Tibial nerve (tissue), 4 donors: ENCODE data around the gene ARHGEF26.

Experiments used
- CTCF ChIP-seq, 5 experiments: fragments of 200-600 bp in 3 of 5; fragments of 450-650 bp in 2 of 5; sonication (generic) in 3 of 5; IDR thresholded peaks; one replicate each; pipeline ENCODE4 v1.5.1; 2016 to 2019; ENCODE audit warnings: antibody characterized with exemption in 5 of 5, mild to moderate bottlenecking in 3 of 5, moderate library complexity in 2 of 5
- EP300 ChIP-seq, 2 donors: sonication (generic); formaldehyde crosslinking; IDR thresholded peaks; one replicate each; pipeline ENCODE4 v1.6.1; 2017; ENCODE audit warnings: antibody characterized with exemption in 2 of 2, mild to moderate bottlenecking in 1 of 2
- POLR2A ChIP-seq, 2 donors: fragments of 450-650 bp; IDR thresholded peaks; one replicate each; pipeline ENCODE4 v1.6.1; 2017; ENCODE audit warnings: antibody characterized with exemption in 2 of 2, mild to moderate bottlenecking in 2 of 2, moderate library complexity in 2 of 2

GRCh38 chr3:154192225-154192624 is 71.0 kb downstream of the ARHGEF26 start:
- TF ChIP-seq CTCF (IDR thresholded peaks at IDR 0.05) (no peak), POLR2A (IDR thresholded peaks at IDR 0.05) (no peak), EP300 (IDR thresholded peaks at IDR 0.05) (no peak)
